Thyroid gland (tissue), 4 donors: ENCODE results near the gene CR1.

ENCODE experiments used
- CTCF ChIP-seq, 6 experiments: fragments of 200-600 bp in 3 of 6; fragments of 450-650 bp in 3 of 6; sonication (generic) in 3 of 6; IDR thresholded peaks; one replicate each; pipeline ENCODE4 v1.5.1; 2016 to 2019; ENCODE audit warnings: antibody characterized with exemption in 6 of 6, mild to moderate bottlenecking in 2 of 6, inconsistent platforms in 1 of 6, moderate library complexity in 1 of 6
- POLR2A ChIP-seq, 2 donors: fragments of 450-650 bp; IDR thresholded peaks; one replicate each; pipeline ENCODE4 v1.6.1; 2017; ENCODE audit warnings: antibody characterized with exemption in 2 of 2, mild to moderate bottlenecking in 2 of 2, moderate library complexity in 1 of 2

- no peak for TF ChIP-seq CTCF (IDR thresholded peaks at IDR 0.05)
- no peak for TF ChIP-seq POLR2A (IDR thresholded peaks at IDR 0.05)
These were observed 173.6 kb downstream of the CR1 start for GRCh38 chr1:207669528-207670009.
